Epithelial cell of esophagus (primary cell): ENCODE measurements around the gene CCDC60.

Experiments
- DNase-seq: peaks from one replicate; pipeline ENCODE4 v3.0.0; 2010; ENCODE audit warnings: low read depth
- H3K4me3 ChIP-seq: 2 replicates; pipeline ENCODE4 v1.5.1; 2011; ENCODE audit warnings: mild to moderate bottlenecking, low read length, control low read depth
- TF ChIP-seq, protein P1 (sequence below): IDR thresholded peaks from 2 replicates; pipeline ENCODE4 v1.5.1; 2011; ENCODE audit warnings: low read depth, mild to moderate bottlenecking, low read length, control low read depth, inconsistent platforms; ENCODE audit not compliant: insufficient read depth; ENCODE audit errors: missing control alignments

The CCDC60 gene

DNA sequence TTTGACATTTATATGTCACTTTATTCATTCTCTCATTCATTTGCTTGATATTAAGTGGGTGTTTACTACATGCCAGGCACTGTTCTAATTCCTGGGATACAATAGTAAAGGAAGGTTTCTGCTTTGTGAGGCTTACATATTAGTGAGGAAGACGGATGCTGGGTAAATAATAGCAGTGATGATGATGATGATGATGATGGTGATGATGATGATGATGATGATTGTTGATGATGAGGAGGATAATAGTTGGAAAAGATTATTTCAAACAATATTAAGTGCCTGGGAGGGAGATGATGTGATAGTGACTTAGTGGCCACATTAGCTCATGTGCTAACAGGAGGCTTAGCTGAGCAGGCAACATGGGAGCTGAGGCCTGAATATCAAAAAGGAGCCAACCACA is 239.7 kb downstream of the CCDC60 start:
- TF ChIP-seq, protein P1, sequence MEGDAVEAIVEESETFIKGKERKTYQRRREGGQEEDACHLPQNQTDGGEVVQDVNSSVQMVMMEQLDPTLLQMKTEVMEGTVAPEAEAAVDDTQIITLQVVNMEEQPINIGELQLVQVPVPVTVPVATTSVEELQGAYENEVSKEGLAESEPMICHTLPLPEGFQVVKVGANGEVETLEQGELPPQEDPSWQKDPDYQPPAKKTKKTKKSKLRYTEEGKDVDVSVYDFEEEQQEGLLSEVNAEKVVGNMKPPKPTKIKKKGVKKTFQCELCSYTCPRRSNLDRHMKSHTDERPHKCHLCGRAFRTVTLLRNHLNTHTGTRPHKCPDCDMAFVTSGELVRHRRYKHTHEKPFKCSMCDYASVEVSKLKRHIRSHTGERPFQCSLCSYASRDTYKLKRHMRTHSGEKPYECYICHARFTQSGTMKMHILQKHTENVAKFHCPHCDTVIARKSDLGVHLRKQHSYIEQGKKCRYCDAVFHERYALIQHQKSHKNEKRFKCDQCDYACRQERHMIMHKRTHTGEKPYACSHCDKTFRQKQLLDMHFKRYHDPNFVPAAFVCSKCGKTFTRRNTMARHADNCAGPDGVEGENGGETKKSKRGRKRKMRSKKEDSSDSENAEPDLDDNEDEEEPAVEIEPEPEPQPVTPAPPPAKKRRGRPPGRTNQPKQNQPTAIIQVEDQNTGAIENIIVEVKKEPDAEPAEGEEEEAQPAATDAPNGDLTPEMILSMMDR, result no peak
- no peak for DNase-seq
- no peak overlapping the region for H3K4me3 ChIP-seq

DNA sequence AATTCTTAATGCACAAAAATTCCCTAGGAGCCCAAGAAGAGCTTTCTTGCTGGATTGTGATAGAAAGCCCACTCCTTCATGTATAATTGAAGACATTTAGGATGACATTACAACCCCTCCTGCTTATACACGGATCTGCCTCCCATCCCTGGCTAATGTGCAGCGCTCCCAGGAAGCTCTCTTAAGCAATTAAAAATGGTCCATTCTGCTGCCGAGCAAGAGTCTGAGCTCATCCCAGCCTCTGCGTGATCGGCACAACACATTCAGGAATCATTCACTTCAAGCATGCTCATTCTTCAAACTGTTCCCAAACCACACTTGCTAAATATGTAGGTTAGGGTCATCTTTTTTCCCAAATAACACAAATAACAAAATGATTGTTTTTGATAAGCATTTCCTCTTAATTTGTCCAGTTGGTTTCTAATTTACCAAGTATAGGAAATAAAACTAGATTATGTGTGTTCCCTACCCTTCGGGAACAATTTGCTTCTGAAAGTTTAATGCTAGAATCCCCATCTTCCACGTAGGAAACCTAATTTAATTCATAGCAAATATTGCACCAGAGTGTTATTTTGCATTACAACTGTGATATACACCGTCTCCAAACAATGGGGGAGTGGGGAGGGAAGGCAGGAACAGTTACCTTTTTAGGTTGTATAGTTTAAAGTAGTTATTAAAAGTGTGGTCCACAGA is 241.7 kb downstream of the CCDC60 start:
- DNase-seq, result no peak
- no peak overlapping the region for H3K4me3 ChIP-seq
- TF ChIP-seq, protein P1, result no peak

DNA sequence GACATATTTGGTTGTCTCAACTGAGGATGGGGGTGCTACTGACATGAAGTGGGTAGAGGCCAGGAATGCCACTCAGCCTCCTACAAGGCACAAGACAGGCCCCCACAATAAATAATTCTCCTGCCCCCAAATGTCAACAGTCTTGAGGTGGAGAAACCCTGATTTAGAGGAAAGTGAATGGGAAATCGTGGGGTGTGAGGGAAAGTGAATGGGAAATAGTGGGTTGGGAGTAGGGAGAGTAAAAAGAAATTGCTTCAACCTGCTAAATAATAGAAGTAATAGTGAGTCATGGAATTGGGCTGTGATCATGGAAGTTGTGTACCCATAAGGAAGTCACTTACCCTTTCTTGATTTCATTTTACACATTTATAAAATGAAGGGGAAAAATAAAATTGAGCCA is 242.4 kb downstream of the CCDC60 start:
- DNase-seq, result no peak
- H3K4me3 ChIP-seq, result no peak overlapping the region
- TF ChIP-seq, protein P1, result no peak

DNA sequence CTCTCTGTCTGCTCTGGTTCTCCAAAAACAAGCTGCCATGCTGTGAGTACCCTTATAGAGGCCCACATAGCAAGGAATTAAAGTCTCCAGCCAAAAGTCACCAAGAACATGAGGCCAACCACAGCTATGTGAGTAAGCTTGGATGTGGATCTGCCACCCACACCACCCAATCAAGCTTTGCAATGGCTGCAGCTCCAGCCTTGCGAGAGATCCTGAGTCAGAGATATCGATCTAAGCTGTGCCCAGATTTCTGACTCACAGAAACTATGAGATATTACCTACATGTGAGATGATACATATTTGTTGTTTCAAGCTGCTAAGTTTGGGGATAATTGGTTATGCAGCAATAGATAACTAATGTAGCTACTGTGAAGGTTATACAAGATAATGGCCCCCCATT is 243.6 kb downstream of the CCDC60 start:
- no peak overlapping the region for H3K4me3 ChIP-seq
- DNase-seq, result peak; percentile 38
- TF ChIP-seq, protein P1, result no peak

DNA sequence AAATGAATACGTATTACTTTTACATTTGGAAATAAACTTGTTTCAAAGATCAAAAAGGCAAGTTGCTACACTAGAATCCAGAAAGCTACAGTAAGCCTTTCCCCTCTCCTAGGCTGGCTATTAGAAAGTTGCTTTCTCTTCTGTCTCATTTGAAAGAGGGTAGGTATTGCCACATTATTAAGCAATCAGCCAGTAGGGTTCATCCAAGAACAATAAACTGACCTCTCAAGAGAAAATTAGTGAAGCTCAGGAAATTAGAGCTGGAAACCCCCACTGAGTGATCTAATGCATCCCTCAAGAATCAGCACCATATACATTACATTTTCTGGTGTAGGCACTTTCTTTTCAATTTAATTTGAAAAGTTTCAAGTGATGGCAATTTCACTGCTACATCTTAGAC is 254.6 kb downstream of the CCDC60 start:
- no peak for DNase-seq
- no peak overlapping the region for H3K4me3 ChIP-seq
- TF ChIP-seq, protein P1, result no peak

DNA sequence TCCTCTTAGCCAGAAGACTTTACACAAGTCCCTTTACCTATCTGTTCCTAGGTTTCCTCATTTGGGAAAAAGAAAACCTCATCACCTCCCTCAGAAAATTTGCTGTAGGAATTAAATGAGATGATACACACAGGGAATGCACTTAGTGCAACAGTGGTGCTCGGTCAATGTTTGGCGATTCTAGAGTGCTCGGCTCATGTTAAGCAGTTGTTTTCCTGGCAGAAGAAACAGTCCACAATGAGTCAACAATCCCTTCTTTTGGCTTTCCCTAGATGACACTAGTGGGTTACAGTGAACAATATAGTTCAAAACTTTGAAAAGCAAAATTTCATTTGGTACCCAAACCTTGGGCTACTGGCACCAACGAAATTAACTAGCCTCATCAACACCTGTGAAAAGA is 255.1 kb downstream of the CCDC60 start:
- TF ChIP-seq, protein P1, result no peak
- DNase-seq, result no peak
- H3K4me3 ChIP-seq, result no peak overlapping the region
